GM23248 (cell line): ENCODE results near the gene TMEM236.

Experiments used
- EZH2 ChIP-seq: fragments of 200-600 bp; sonication (generic); IDR thresholded peaks from 2 replicates; pipeline ENCODE4 v1.6.1; 2018; ENCODE audit warnings: antibody characterized with exemption, mild to moderate bottlenecking; ENCODE audit not compliant: insufficient read depth, poor library complexity, severe bottlenecking
- EZH2phosphoT487 ChIP-seq: fragments of 200-600 bp; sonication (generic); IDR thresholded peaks from 2 replicates; pipeline ENCODE4 v1.6.1; 2018; ENCODE audit warnings: antibody characterized with exemption, moderate library complexity, mild to moderate bottlenecking, low read depth; ENCODE audit not compliant: insufficient read depth

GRCh38 chr10:17716161-17716560 lies 35.8 kb upstream of the TMEM236 start:
- TF ChIP-seq EZH2, result no peak
- no peak for TF ChIP-seq EZH2phosphoT487
